HCT116 (cell line): ENCODE measurements around the gene STOX2. TPM values are rescaled to one million over a fixed set of nuclear protein-coding genes. Genes with fewer than 3 reads are reported as not detected.

Experiments used
- ATAC-seq: fragments of 200-7000 bp; cut with Tn5 transposase; 2 replicates; pipeline ENCODE4 v1.9.1; 2020; ENCODE audit warnings: mild to moderate bottlenecking, moderate library complexity
- BruUV-seq: library from RNA; stranded (reverse); fragments of 400-500 nt; replicated peaks from 2 replicates; lab custom pipeline; 2021; lab: Mats Ljungman, UMichigan
- CTCF ChIA-PET: fragments of 300-600 bp; sonication (Branson Sonifier 250); formaldehyde crosslinking; loops from one replicate; lab custom pipeline; 2021; ENCODE audit warnings: antibody characterized with exemption; lab: Charles Lee
- POLR2A ChIA-PET: fragments of 300-600, 350-600 bp; sonication (Branson Sonifier 250); formaldehyde crosslinking; loops from one replicate; lab custom pipeline; 2021; ENCODE audit warnings: antibody characterized with exemption; lab: Charles Lee
- RAD21 ChIA-PET, 2 experiments: fragments of 300-600 bp; sonication (Branson Sonifier 250); formaldehyde crosslinking; loops; one replicate each; lab custom pipeline; 2023; ENCODE audit warnings: low total read pairs in 2 of 2; ENCODE audit not compliant: uncharacterized antibody in 2 of 2, unreplicated experiment in 2 of 2, low non-redundant PET in 1 of 2; lab: Charles Lee
- DNase-seq: peaks from one replicate; pipeline ENCODE4 v3.0.0-alpha.2; 2010; ENCODE audit warnings: low read depth, low spot score
- H2AFZ ChIP-seq: fragments of 200-600 bp; shearing (Covaris generic), sonication (generic); 2 replicates; pipeline ENCODE4 v1.6.1; 2017; ENCODE audit warnings: low read depth, mixed run types, mixed read lengths, antibody characterized with exemption, low read length; ENCODE audit not compliant: poor library complexity, severe bottlenecking
- H3K27ac ChIP-seq: 2 replicates; pipeline ENCODE4 v1.5.1; 2012; ENCODE audit warnings: low read depth, low read length
- H3K27me3 ChIP-seq: fragments of 200-600 bp; sonication (generic); 2 replicates; pipeline ENCODE4 v1.6.1; 2016; ENCODE audit warnings: mixed run types, low read length, mixed read lengths; ENCODE audit not compliant: insufficient read depth
- H3K36me3 ChIP-seq, 2 experiments: fragments of 200-500 bp in 1 of 2; fragments of 200-600 bp in 1 of 2; sonication (Bioruptor generic) in 1 of 2; sonication (generic) in 1 of 2; 2 replicates each; pipeline versions ENCODE4 v1.5.1 to v1.6.1; 2014 to 2016; ENCODE audit warnings: low read length in 2 of 2, inconsistent platforms in 1 of 2, mixed read lengths in 1 of 2, mixed run types in 1 of 2; ENCODE audit not compliant: insufficient read depth in 2 of 2, control insufficient read depth in 1 of 2
- H3K4me1 ChIP-seq, 2 experiments: fragments of 200-600 bp in 1 of 2; sonication (generic) in 1 of 2; 2 replicates each; pipeline versions ENCODE4 v1.5.1 to v1.6.1; 2012 to 2017; ENCODE audit warnings: low read length in 2 of 2, inconsistent platforms in 1 of 2, mild to moderate bottlenecking in 1 of 2, mixed read lengths in 1 of 2, mixed run types in 1 of 2, moderate library complexity in 1 of 2; ENCODE audit not compliant: insufficient read depth in 2 of 2, control insufficient read depth in 1 of 2
- H3K4me2 ChIP-seq: fragments of 200-600 bp; sonication (generic); 2 replicates; pipeline ENCODE4 v1.6.1; 2017; ENCODE audit warnings: mixed run types, low read length, mixed read lengths
- H3K4me3 ChIP-seq, 2 experiments: fragments of 200-600 bp in 1 of 2; sonication (generic) in 1 of 2; replicated peaks in 1 of 2; 2 replicates each; pipeline ENCODE4 v1.5.1; 2011 to 2016; ENCODE audit warnings: low read length in 2 of 2, control low read depth in 1 of 2, low read depth in 1 of 2, mild to moderate bottlenecking in 1 of 2, mixed read lengths in 1 of 2, mixed run types in 1 of 2
- H3K79me2 ChIP-seq: fragments of 200-600 bp; sonication (generic); 2 replicates; pipeline ENCODE4 v1.6.1; 2017; ENCODE audit warnings: mild to moderate bottlenecking, mixed run types, low read length, moderate library complexity, mixed read lengths; ENCODE audit not compliant: insufficient read depth
- H3K9ac ChIP-seq: fragments of 200-600 bp; sonication (generic); 2 replicates; pipeline ENCODE4 v1.6.1; 2016; ENCODE audit warnings: low read length, mixed read lengths
- H3K9me2 ChIP-seq: fragments of 200-600 bp; sonication (generic), shearing (Covaris generic); 2 replicates; pipeline ENCODE4 v1.6.1; 2017; ENCODE audit warnings: mixed run types, mild to moderate bottlenecking, moderate library complexity; ENCODE audit not compliant: insufficient read depth
- H3K9me3 ChIP-seq, 2 experiments: fragments of 200-500 bp in 1 of 2; fragments of 200-600 bp in 1 of 2; sonication (Bioruptor generic) in 1 of 2; sonication (generic) in 1 of 2; 2 replicates each; pipeline ENCODE4 v1.6.1; 2014 to 2017; ENCODE audit warnings: low read length in 2 of 2, mixed read lengths in 2 of 2, inconsistent platforms in 1 of 2, low read depth in 1 of 2, mild to moderate bottlenecking in 1 of 2, mixed run types in 1 of 2, moderate library complexity in 1 of 2; ENCODE audit not compliant: control insufficient read depth in 1 of 2, insufficient read depth in 1 of 2
- H4K20me1 ChIP-seq: fragments of 200-600 bp; sonication (generic), shearing (Covaris generic); 2 replicates; pipeline ENCODE4 v1.6.1; 2017; ENCODE audit warnings: mixed run types, mild to moderate bottlenecking, moderate library complexity; ENCODE audit not compliant: insufficient read depth
- ATF3 ChIP-seq: IDR thresholded peaks from 2 replicates; pipeline ENCODE4 v1.6.1; 2012
- CBX3 ChIP-seq: IDR thresholded peaks from 2 replicates; pipeline ENCODE4 v1.6.1; 2012; ENCODE audit warnings: low read depth
- CEBPB ChIP-seq: IDR thresholded peaks from 2 replicates; pipeline ENCODE4 v1.6.1; 2012; ENCODE audit warnings: low read depth
- EGR1 ChIP-seq: IDR thresholded peaks from 2 replicates; pipeline ENCODE4 v1.6.1; 2012; ENCODE audit warnings: low read depth
- ELF1 ChIP-seq: IDR thresholded peaks from 2 replicates; pipeline ENCODE4 v1.6.1; 2012; ENCODE audit warnings: low read depth, borderline replicate concordance
- EZH2 ChIP-seq: fragments of 200-600 bp; sonication (generic); IDR thresholded peaks from 2 replicates; pipeline ENCODE4 v1.6.1; 2017; ENCODE audit warnings: antibody characterized with exemption, mixed run types
- EZH2phosphoT487 ChIP-seq: fragments of 200-600 bp; IDR thresholded peaks from 2 replicates; pipeline ENCODE4 v1.6.1; 2018; ENCODE audit warnings: antibody characterized with exemption, borderline replicate concordance
- JUND ChIP-seq: IDR thresholded peaks from 2 replicates; pipeline ENCODE4 v1.6.1; 2012
- RAD21 ChIP-seq: IDR thresholded peaks from 2 replicates; pipeline ENCODE4 v1.6.1; 2012; ENCODE audit warnings: low read depth, mild to moderate bottlenecking
- REST ChIP-seq: IDR thresholded peaks from 2 replicates; pipeline ENCODE4 v1.6.1; 2012; ENCODE audit warnings: low read depth
- SIN3A ChIP-seq: IDR thresholded peaks from 2 replicates; pipeline ENCODE4 v1.6.1; 2012; ENCODE audit warnings: low read depth
- SP1 ChIP-seq: IDR thresholded peaks from 2 replicates; pipeline ENCODE4 v1.6.1; 2012; ENCODE audit warnings: low read depth
- SRF ChIP-seq: IDR thresholded peaks from 2 replicates; pipeline ENCODE4 v1.6.1; 2012; ENCODE audit warnings: low read depth
- TCF7L2 ChIP-seq: IDR thresholded peaks from 2 replicates; pipeline ENCODE4 v1.7.0; 2011; ENCODE audit warnings: borderline replicate concordance, inconsistent platforms; ENCODE audit not compliant: insufficient read depth, insufficient read length; ENCODE audit errors: extremely low read depth
- YY1 ChIP-seq: IDR thresholded peaks from 2 replicates; pipeline ENCODE4 v1.6.1; 2011; ENCODE audit warnings: low read length, low read depth, moderate library complexity, mild to moderate bottlenecking; ENCODE audit not compliant: insufficient replicate concordance; ENCODE audit errors: extremely low read depth
- ZFX ChIP-seq: fragments of 450-650 bp; IDR thresholded peaks from 2 replicates; pipeline ENCODE4 v1.6.1; 2017
- ZNF274 ChIP-seq: fragments of 200-500 bp; sonication (Bioruptor generic); IDR thresholded peaks from 2 replicates; pipeline ENCODE4 v1.6.1; 2014; ENCODE audit warnings: mild to moderate bottlenecking, low read depth, low read length, inconsistent platforms
- intact Hi-C: fragments of 100-400 bp; cut with micrococcal nuclease; formaldehyde crosslinking; loops from 2 replicates; pipeline ENCODE4 v1.10.0; 2022
- total RNA-seq: library from RNA; stranded (reverse); gene quantifications from one replicate; pipeline ENCODE4 v1.2.1, GENCODE V29; 2021; ENCODE audit not compliant: unreplicated experiment
- TF ChIP-seq, protein P1 (sequence below), 3 experiments: fragments of 200-600 bp in 1 of 3; sonication (generic) in 1 of 3; IDR thresholded peaks in 2 of 3; conservative IDR thresholded peaks in 1 of 3; 2 replicates each; pipeline ENCODE4 v1.5.1; 2012 to 2017; ENCODE audit warnings: low read depth in 2 of 3, low read length in 2 of 3, antibody characterized with exemption in 1 of 3, borderline replicate concordance in 1 of 3, control low read depth in 1 of 3, mild to moderate bottlenecking in 1 of 3, mixed read lengths in 1 of 3, mixed run types in 1 of 3, moderate library complexity in 1 of 3; ENCODE audit not compliant: insufficient read depth in 1 of 3
- TF ChIP-seq, protein P2 (sequence below): IDR thresholded peaks from 2 replicates; pipeline ENCODE4 v1.6.1; 2011; ENCODE audit warnings: mild to moderate bottlenecking, low read length, moderate library complexity; ENCODE audit not compliant: insufficient replicate concordance; ENCODE audit errors: extremely low read depth

The STOX2 gene
- total RNA-seq, 1 experiment from 2014 or later, result 6.3 TPM

- H3K4me1 ChIP-seq, result no peaks in the 10 kb centered on the region
- intact Hi-C loops, result no loop called here
- no peak overlapping the region for H2AFZ ChIP-seq
- no peaks in the 10 kb centered on the region for H3K9me2 ChIP-seq
- no peaks in the 10 kb centered on the region for H3K79me2 ChIP-seq
- ChIA-PET RAD21 (no interaction called here), POLR2A (no interaction called here), CTCF (no interaction called here)
- H3K27me3 ChIP-seq, result no peaks in the 10 kb centered on the region
- H4K20me1 ChIP-seq, result no peaks in the 10 kb centered on the region
- DNase-seq (no peak), ATAC-seq (no peak)
- H3K4me3 ChIP-seq, result no peak overlapping the region
- H3K36me3 ChIP-seq, result no peaks in the 10 kb centered on the region
- no peak overlapping the region for H3K4me2 ChIP-seq
- no peak for TF ChIP-seq SRF
- TF ChIP-seq ELF1, result no peak
- no peak for TF ChIP-seq ATF3
- TF ChIP-seq ZFX, result no peak
- TF ChIP-seq, protein P1, sequence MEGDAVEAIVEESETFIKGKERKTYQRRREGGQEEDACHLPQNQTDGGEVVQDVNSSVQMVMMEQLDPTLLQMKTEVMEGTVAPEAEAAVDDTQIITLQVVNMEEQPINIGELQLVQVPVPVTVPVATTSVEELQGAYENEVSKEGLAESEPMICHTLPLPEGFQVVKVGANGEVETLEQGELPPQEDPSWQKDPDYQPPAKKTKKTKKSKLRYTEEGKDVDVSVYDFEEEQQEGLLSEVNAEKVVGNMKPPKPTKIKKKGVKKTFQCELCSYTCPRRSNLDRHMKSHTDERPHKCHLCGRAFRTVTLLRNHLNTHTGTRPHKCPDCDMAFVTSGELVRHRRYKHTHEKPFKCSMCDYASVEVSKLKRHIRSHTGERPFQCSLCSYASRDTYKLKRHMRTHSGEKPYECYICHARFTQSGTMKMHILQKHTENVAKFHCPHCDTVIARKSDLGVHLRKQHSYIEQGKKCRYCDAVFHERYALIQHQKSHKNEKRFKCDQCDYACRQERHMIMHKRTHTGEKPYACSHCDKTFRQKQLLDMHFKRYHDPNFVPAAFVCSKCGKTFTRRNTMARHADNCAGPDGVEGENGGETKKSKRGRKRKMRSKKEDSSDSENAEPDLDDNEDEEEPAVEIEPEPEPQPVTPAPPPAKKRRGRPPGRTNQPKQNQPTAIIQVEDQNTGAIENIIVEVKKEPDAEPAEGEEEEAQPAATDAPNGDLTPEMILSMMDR (IDR thresholded peaks at IDR 0.05 in 2 of 3, conservative IDR thresholded peaks at IDR 0.05 in 1 of 3; ENCODE audit: borderline replicate concordance in 1 of 3, insufficient read depth in 1 of 3, low read depth in 2 of 3, low read length in 2 of 3), result no peak
- TF ChIP-seq ZNF274, result no peak
- TF ChIP-seq SIN3A, result no peak
- no peak for TF ChIP-seq RAD21
- TF ChIP-seq JUND, result no peak
- no peak for TF ChIP-seq EZH2
- TF ChIP-seq YY1, result no peak
- TF ChIP-seq CEBPB, result no peak
- TF ChIP-seq, protein P2, sequence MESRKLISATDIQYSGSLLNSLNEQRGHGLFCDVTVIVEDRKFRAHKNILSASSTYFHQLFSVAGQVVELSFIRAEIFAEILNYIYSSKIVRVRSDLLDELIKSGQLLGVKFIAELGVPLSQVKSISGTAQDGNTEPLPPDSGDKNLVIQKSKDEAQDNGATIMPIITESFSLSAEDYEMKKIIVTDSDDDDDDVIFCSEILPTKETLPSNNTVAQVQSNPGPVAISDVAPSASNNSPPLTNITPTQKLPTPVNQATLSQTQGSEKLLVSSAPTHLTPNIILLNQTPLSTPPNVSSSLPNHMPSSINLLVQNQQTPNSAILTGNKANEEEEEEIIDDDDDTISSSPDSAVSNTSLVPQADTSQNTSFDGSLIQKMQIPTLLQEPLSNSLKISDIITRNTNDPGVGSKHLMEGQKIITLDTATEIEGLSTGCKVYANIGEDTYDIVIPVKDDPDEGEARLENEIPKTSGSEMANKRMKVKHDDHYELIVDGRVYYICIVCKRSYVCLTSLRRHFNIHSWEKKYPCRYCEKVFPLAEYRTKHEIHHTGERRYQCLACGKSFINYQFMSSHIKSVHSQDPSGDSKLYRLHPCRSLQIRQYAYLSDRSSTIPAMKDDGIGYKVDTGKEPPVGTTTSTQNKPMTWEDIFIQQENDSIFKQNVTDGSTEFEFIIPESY, result no peak
- no peak for TF ChIP-seq CBX3
- no peak for TF ChIP-seq SP1
- no peak for TF ChIP-seq EZH2phosphoT487
- no peak for TF ChIP-seq TCF7L2
- TF ChIP-seq EGR1, result no peak
- no peak for TF ChIP-seq REST
- no peak overlapping the region for H3K9ac ChIP-seq
- no peak overlapping the region for H3K27ac ChIP-seq
- no TSS peak for BruUV-seq
- no peaks in the 10 kb centered on the region for H3K9me3 ChIP-seq
Measured at GRCh38 chr4:184021389-184021788, 116.3 kb downstream of the STOX2 start.
